Vagina (tissue), 2 donors: ENCODE data around the gene BGN. TPM values are rescaled to one million over a fixed set of nuclear protein-coding genes. Genes with fewer than 3 reads are reported as not detected.

Experiments
- DNase-seq, 2 donors: peaks; one replicate each; pipeline ENCODE4 v3.0.0-alpha.2; 2017; ENCODE audit errors: extremely low spot score in 2 of 2
- H3K27ac ChIP-seq: fragments of 200-600 bp; sonication (generic); one replicate; pipeline ENCODE4 v1.5.1; 2019
- H3K27me3 ChIP-seq: fragments of 200-600 bp; sonication (generic); one replicate; pipeline ENCODE4 v1.5.1; 2019
- H3K36me3 ChIP-seq, 2 donors: fragments of 200-600 bp; sonication (generic); one replicate each; pipeline ENCODE4 v1.5.1; 2017 to 2019
- H3K4me1 ChIP-seq: fragments of 200-600 bp; sonication (generic); one replicate; pipeline ENCODE4 v1.5.1; 2019
- H3K4me3 ChIP-seq, 2 donors: fragments of 200-600 bp; sonication (generic); 1 replicate in 1 of 2; 2 replicates in 1 of 2; pipeline ENCODE4 v1.5.1; 2016 to 2019
- H3K9me3 ChIP-seq: fragments of 200-600 bp; sonication (generic); one replicate; pipeline ENCODE4 v1.5.1; 2019
- POLR2A ChIP-seq, 2 donors: fragments of 450-650 bp; IDR thresholded peaks; one replicate each; pipeline ENCODE4 v1.6.1; 2017; ENCODE audit warnings: antibody characterized with exemption in 2 of 2, mild to moderate bottlenecking in 2 of 2, moderate library complexity in 2 of 2
- POLR2AphosphoS5 ChIP-seq, 2 donors: sonication (generic); formaldehyde crosslinking; IDR thresholded peaks; one replicate each; pipeline ENCODE4 v1.9.0; 2017; ENCODE audit warnings: antibody characterized with exemption in 2 of 2, mild to moderate bottlenecking in 2 of 2, low read depth in 1 of 2; ENCODE audit not compliant: insufficient read depth in 1 of 2
- intact Hi-C: fragments of 100-400 bp; cut with DNase I; formaldehyde crosslinking; loops from one replicate; pipeline ENCODE4 v1.15.1; 2023
- total RNA-seq: library from RNA; depleted of rRNA; stranded (reverse); fragments of >200 nt; gene quantifications from one replicate; pipeline ENCODE4 v1.2.3, GENCODE V29; 2016
- TF ChIP-seq, protein P1 (sequence below), 3 experiments: fragments of 450-650 bp in 2 of 3; fragments of 200-600 bp in 1 of 3; sonication (generic) in 1 of 3; IDR thresholded peaks; one replicate each; pipeline ENCODE4 v1.5.1; 2017 to 2019; ENCODE audit warnings: antibody characterized with exemption in 3 of 3, mild to moderate bottlenecking in 2 of 3, moderate library complexity in 2 of 3

Gene BGN
- total RNA-seq, 1 donor from 2014 or later, result 106 TPM

DNA sequence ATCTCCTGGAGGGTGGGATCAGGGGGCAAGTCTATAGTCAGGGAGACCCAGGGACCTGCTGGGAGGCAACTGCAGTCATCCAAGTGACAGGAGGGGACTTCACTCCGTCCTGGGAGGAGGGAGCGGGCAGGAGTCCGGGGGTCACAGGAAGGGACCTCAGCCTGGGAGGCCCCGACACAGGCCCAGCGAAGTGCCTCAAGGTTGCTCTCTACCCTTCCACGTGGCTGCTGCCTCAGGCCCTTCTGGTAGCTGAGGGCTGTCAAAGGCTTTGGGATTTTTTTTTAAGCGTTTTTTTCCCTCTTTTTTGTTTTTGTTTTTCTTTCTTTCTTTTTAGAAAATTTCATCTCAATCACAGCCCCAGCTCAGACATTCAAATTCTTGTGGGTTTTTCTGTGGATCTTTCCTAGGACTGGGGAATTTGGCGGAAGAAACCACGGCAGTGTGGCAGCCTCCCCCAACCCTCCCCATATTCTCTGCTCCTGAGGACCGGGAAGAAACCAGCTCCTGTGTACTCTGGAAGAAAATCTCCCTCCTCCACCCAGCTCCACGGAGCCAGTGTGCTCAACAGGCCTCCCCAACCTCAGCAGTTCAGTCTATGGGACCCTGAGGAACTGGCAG lies 23.0 kb upstream of the BGN start:
- H3K4me1 ChIP-seq, result peaks cover 25% of the 10 kb centered on the region
- DNase-seq, result no peak
- peak overlapping the region; percentile 65 for H3K27ac ChIP-seq
- no peak overlapping the region for H3K4me3 ChIP-seq
- intact Hi-C loops, result loop anchor here (2.0 to 5.0 kb wide), 2 partner anchors 23 to 36 kb away; partner anchors contain the start of gene BGN
- no peaks in the 10 kb centered on the region for H3K36me3 ChIP-seq
- no peaks in the 10 kb centered on the region for H3K27me3 ChIP-seq
- no peak for TF ChIP-seq POLR2AphosphoS5 (IDR thresholded peaks at IDR 0.05; ENCODE audit: insufficient read depth in 1 of 2, low read depth in 1 of 2)
- TF ChIP-seq, protein P1, sequence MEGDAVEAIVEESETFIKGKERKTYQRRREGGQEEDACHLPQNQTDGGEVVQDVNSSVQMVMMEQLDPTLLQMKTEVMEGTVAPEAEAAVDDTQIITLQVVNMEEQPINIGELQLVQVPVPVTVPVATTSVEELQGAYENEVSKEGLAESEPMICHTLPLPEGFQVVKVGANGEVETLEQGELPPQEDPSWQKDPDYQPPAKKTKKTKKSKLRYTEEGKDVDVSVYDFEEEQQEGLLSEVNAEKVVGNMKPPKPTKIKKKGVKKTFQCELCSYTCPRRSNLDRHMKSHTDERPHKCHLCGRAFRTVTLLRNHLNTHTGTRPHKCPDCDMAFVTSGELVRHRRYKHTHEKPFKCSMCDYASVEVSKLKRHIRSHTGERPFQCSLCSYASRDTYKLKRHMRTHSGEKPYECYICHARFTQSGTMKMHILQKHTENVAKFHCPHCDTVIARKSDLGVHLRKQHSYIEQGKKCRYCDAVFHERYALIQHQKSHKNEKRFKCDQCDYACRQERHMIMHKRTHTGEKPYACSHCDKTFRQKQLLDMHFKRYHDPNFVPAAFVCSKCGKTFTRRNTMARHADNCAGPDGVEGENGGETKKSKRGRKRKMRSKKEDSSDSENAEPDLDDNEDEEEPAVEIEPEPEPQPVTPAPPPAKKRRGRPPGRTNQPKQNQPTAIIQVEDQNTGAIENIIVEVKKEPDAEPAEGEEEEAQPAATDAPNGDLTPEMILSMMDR (IDR thresholded peaks at IDR 0.05), result no peak
- TF ChIP-seq POLR2A (IDR thresholded peaks at IDR 0.05), result no peak
- no peaks in the 10 kb centered on the region for H3K9me3 ChIP-seq

DNA sequence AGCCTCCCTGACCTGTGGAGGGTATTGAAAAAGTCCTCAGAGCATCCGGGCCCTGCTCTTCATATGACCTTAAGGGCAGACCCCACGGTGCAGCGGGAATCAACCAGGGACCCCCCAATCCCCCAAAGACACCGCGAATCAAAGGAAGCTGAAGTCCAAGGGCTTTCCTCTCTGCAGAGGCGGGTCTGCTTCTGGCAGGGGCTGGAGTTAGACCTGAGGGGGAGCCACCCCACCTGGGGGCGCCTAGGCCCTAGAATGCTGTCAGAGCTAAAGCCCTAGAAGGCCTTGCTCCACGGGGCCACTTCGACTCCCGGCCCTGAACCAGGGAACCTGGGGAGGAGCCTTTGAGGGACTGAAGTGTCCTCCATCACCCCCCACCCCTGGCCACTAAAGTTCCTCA lies 21.7 kb upstream of the BGN start:
- H3K36me3 ChIP-seq, result no peaks in the 10 kb centered on the region
- no peak overlapping the region for H3K4me3 ChIP-seq
- peaks cover 36% of the 10 kb centered on the region for H3K4me1 ChIP-seq
- H3K27me3 ChIP-seq, result no peaks in the 10 kb centered on the region
- TF ChIP-seq POLR2A (IDR thresholded peaks at IDR 0.05) (no peak), POLR2AphosphoS5 (IDR thresholded peaks at IDR 0.05; ENCODE audit: insufficient read depth in 1 of 2, low read depth in 1 of 2) (no peak)
- TF ChIP-seq, protein P1 (IDR thresholded peaks at IDR 0.05), result no peak
- intact Hi-C loops, result loop anchor here (5.0 kb wide), 1 partner anchor 34 kb away; no protein-coding TSS in a partner anchor
- no peak overlapping the region for H3K27ac ChIP-seq
- DNase-seq, result no peak
- no peaks in the 10 kb centered on the region for H3K9me3 ChIP-seq

DNA sequence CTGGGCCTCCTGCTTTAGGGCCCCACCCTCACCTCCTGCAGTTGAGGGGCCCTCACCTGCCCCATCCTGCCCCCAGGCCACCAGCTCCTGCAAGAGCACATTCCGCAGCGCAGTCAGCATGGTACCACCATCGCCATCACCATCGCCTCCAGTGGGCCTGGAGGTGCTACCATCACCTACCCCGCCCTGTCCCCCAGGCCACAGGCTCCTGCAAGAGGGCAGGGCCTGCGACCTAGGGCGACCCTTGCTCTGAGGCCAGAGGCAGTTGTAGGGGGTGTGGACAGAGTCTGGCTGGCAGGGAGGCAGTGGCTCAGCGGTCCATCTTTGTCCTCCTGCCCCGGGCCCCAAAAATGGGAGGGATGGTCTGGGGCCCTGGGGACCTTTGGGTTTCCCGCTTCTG lies 20.5 kb upstream of the BGN start:
- Histone ChIP-seq H3K4me1 (peaks cover 31% of the 10 kb centered on the region), H3K4me3 (peak overlapping the region in 1 of 2 donors; percentile 4)
- intact Hi-C loops, result loop anchor here (5.0 kb wide), 1 partner anchor 33 kb away; no protein-coding TSS in a partner anchor

DNA sequence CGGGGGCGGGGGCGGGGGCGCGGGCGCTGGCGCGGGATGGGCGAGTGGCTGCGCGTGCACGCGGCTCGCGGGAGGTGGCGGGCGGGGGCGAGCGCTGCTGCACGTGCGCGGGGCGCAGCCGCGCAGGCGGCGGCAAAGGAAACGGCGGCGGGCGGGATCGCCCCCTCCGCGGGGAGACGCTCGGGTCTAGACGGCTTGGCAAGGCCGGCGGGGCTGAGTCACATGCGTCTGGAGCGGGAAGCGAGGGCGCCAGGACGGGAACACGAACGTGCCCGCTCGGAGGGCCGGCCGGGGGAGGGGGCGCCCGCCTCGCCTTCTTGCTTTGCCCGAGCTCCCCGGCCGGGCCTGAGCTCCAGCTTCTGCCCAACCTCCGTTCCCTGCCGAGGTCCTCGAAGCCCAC lies 20.1 kb upstream of the BGN start:
- H3K27ac ChIP-seq, result peak overlapping the region; percentile 72

More for the DNA sequence above, 20.5 kb upstream of the BGN start:
- TF ChIP-seq, protein P1 (IDR thresholded peaks at IDR 0.05), result no peak
- TF ChIP-seq POLR2AphosphoS5 (IDR thresholded peaks at IDR 0.05; ENCODE audit: insufficient read depth in 1 of 2, low read depth in 1 of 2), result no peak
- no peak for TF ChIP-seq POLR2A (IDR thresholded peaks at IDR 0.05)
- peak overlapping the region; percentile 53 for H3K27ac ChIP-seq
- no peaks in the 10 kb centered on the region for H3K36me3 ChIP-seq
- no peak for DNase-seq
- no peaks in the 10 kb centered on the region for H3K27me3 ChIP-seq
- H3K9me3 ChIP-seq, result no peaks in the 10 kb centered on the region

DNA sequence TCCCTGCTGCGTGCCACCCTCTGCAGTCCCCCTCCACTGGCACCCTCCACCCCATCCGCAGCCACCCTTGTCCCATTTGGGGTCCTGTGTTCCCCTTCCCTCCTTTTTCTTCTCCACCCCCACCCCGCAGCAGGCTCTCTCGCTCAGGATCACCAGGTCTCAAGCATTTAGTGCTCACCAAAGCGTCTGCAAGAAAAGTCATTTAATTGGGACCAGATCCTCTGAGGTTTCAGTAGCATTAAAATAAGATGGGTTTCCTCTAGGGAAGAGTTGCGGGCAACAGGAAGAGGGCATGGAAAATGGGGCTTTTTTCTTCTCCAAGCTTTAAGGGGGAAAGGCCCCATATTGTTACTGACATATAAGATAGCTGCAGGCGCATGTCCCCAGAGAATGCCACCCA lies 19.5 kb upstream of the BGN start:
- no peak for TF ChIP-seq POLR2A (IDR thresholded peaks at IDR 0.05)
- Histone ChIP-seq H3K27ac (peak overlapping the region; percentile 72), H3K4me3 (peak overlapping the region; percentile 4 to 26), H3K36me3 (no peaks in the 10 kb centered on the region), H3K27me3 (no peaks in the 10 kb centered on the region), H3K9me3 (no peaks in the 10 kb centered on the region), H3K4me1 (peaks cover 25% of the 10 kb centered on the region)
- intact Hi-C loops, result no loop called here
- no peak for DNase-seq

More for the DNA sequence above, 20.1 kb upstream of the BGN start:
- intact Hi-C loops, result loop anchor here (5.0 kb wide), 1 partner anchor 33 kb away; no protein-coding TSS in a partner anchor
- Histone ChIP-seq H3K36me3 (no peaks in the 10 kb centered on the region), H3K4me1 (peaks cover 26% of the 10 kb centered on the region), H3K9me3 (no peaks in the 10 kb centered on the region), H3K27me3 (no peaks in the 10 kb centered on the region), H3K4me3 (peak overlapping the region; percentile 4 to 26)
- TF ChIP-seq POLR2AphosphoS5 (IDR thresholded peaks at IDR 0.05; ENCODE audit: insufficient read depth in 1 of 2, low read depth in 1 of 2) (no peak), POLR2A (IDR thresholded peaks at IDR 0.05) (no peak)
- DNase-seq, result no peak

DNA sequence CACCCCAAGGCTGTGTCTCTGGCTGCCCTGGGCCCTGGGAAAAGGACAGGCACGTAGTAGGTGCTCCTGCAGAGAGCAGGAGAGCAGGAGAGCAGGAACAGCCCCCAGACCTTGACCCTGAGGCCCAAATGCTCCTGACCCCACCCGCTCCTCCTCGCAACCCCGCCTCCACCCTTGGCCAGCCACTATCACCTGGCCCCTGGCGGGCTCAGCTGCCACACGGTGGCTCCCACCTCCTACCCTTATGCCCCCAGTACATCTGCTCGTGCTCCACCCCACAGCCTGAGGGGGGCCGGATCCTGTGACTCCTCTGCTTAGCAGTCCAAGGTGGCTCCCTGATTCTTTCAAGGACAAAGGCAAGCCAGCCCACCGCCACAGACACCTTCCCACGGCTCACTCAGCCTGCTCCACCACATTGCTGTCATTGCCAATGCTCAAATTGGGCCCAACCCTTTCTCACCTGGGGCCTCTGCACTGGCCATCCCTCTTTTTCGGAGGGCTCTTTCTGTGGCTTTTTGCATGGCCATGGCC lies 19.0 kb upstream of the BGN start:
- TF ChIP-seq, protein P1 (IDR thresholded peaks at IDR 0.05), result no peak
- TF ChIP-seq POLR2A (IDR thresholded peaks at IDR 0.05) (no peak), POLR2AphosphoS5 (IDR thresholded peaks at IDR 0.05; ENCODE audit: insufficient read depth in 1 of 2, low read depth in 1 of 2) (no peak)
- Histone ChIP-seq H3K27ac (peak overlapping the region; percentile 72), H3K9me3 (no peaks in the 10 kb centered on the region), H3K27me3 (no peaks in the 10 kb centered on the region), H3K4me1 (peaks cover 30% of the 10 kb centered on the region), H3K36me3 (no peaks in the 10 kb centered on the region), H3K4me3 (no peak overlapping the region)
- DNase-seq, result no peak
- intact Hi-C loops, result no loop called here
